SU-DHL-6 (cell line): ENCODE measurements around the gene SLC8A1.

Experiments
- H2AFZ ChIP-seq: fragments of 200-600 bp; sonication (generic); 2 replicates; pipeline ENCODE4 v1.6.1; 2014; ENCODE audit warnings: low read depth, mild to moderate bottlenecking, moderate library complexity, mixed read lengths, antibody characterized with exemption, low read length; ENCODE audit not compliant: severe bottlenecking
- H3F3A ChIP-seq: fragments of 200-600 bp; shearing (Covaris generic); 2 replicates; pipeline ENCODE4 v1.6.0; 2016; ENCODE audit warnings: antibody characterized with exemption, mild to moderate bottlenecking; ENCODE audit not compliant: insufficient read depth
- H3K27ac ChIP-seq: fragments of 200-600 bp; sonication (generic); 2 replicates; pipeline ENCODE4 v1.5.1; 2016; ENCODE audit warnings: low read depth, mild to moderate bottlenecking, low read length, moderate library complexity, mixed read lengths
- H3K27me3 ChIP-seq: fragments of 200-600 bp; sonication (generic), shearing (Covaris generic); 2 replicates; pipeline ENCODE4 v1.6.0; 2014; ENCODE audit warnings: mild to moderate bottlenecking, low read length
- H3K36me3 ChIP-seq: fragments of 200-600 bp; sonication (generic); 2 replicates; pipeline ENCODE4 v1.6.1; 2014; ENCODE audit warnings: mild to moderate bottlenecking, low read length, mixed read lengths
- H3K4me2 ChIP-seq: fragments of 300-600, 200-600 bp; shearing (Covaris generic), sonication (generic); 2 replicates; pipeline ENCODE4 v1.6.0; 2014; ENCODE audit warnings: low read length, low read depth, mild to moderate bottlenecking; ENCODE audit not compliant: poor library complexity, severe bottlenecking
- H3K4me3 ChIP-seq: fragments of 200-600 bp; sonication (generic); 2 replicates; pipeline ENCODE4 v1.5.1; 2014; ENCODE audit warnings: antibody characterized with exemption, low read length, mild to moderate bottlenecking, mixed read lengths; ENCODE audit not compliant: insufficient read depth, poor library complexity, severe bottlenecking
- H3K79me2 ChIP-seq: fragments of 200-600 bp; sonication (generic); 2 replicates; pipeline ENCODE4 v1.6.1; 2014; ENCODE audit warnings: mild to moderate bottlenecking, low read length, moderate library complexity; ENCODE audit not compliant: insufficient read depth
- H3K9ac ChIP-seq: fragments of 200-600 bp; sonication (generic); 2 replicates; pipeline ENCODE4 v1.7.0; 2014; ENCODE audit warnings: mild to moderate bottlenecking, low read length
- H3K9me2 ChIP-seq: fragments of 200-600 bp; sonication (generic); replicated peaks from 2 replicates; pipeline ENCODE4 v1.6.1; 2014; ENCODE audit warnings: low read length; ENCODE audit not compliant: insufficient read depth
- H3K9me3 ChIP-seq: fragments of 200-600 bp; sonication (generic); 2 replicates; pipeline ENCODE4 v1.6.1; 2014; ENCODE audit warnings: low read length, mixed read lengths; ENCODE audit not compliant: insufficient read depth
- H4K20me1 ChIP-seq: fragments of 200-600 bp; sonication (generic); 2 replicates; pipeline ENCODE4 v1.6.1; 2014; ENCODE audit warnings: low read depth, mild to moderate bottlenecking, antibody characterized with exemption, low read length, moderate library complexity, mixed read lengths
- CTCF ChIP-seq: fragments of 200-600 bp; sonication (generic); IDR thresholded peaks from one replicate; pipeline ENCODE4 v1.5.1; 2017; ENCODE audit warnings: antibody characterized with exemption, mild to moderate bottlenecking, low read length, moderate library complexity; ENCODE audit not compliant: insufficient read depth, poor library complexity, severe bottlenecking
- EZH2phosphoT487 ChIP-seq: fragments of 200-600 bp; sonication (generic), shearing (Covaris generic); conservative IDR thresholded peaks from 2 replicates; pipeline ENCODE4 v1.6.1; 2018; ENCODE audit warnings: mild to moderate bottlenecking, antibody characterized with exemption, low read length, moderate library complexity, mixed read lengths

SLC8A1 gene

GRCh38 chr2:40394031-40394430 is 57.9 kb downstream of the SLC8A1 start:
- Histone ChIP-seq H3K4me2 (no peak overlapping the region), H3K27ac (no peak overlapping the region), H3K9me2 (no peaks in the 10 kb centered on the region), H3K9ac (no peak overlapping the region), H4K20me1 (no peaks in the 10 kb centered on the region), H3K79me2 (no peaks in the 10 kb centered on the region), H3K36me3 (no peaks in the 10 kb centered on the region), H2AFZ (no peak overlapping the region), H3F3A (no peaks in the 10 kb centered on the region), H3K9me3 (no peaks in the 10 kb centered on the region), H3K27me3 (no peaks in the 10 kb centered on the region), H3K4me3 (no peak overlapping the region)
- TF ChIP-seq EZH2phosphoT487 = no peak
- no peak for TF ChIP-seq CTCF

GRCh38 chr2:40388161-40388560 is 63.7 kb downstream of the SLC8A1 start:
- Histone ChIP-seq H3K9me3 (no peaks in the 10 kb centered on the region), H3K36me3 (no peaks in the 10 kb centered on the region), H3K27ac (no peak overlapping the region), H3K9ac (no peak overlapping the region), H3K27me3 (no peaks in the 10 kb centered on the region), H3K79me2 (no peaks in the 10 kb centered on the region), H3K4me3 (no peak overlapping the region), H4K20me1 (no peaks in the 10 kb centered on the region), H3F3A (no peaks in the 10 kb centered on the region), H3K9me2 (no peaks in the 10 kb centered on the region), H3K4me2 (no peak overlapping the region), H2AFZ (no peak overlapping the region)
- TF ChIP-seq CTCF = no peak
- TF ChIP-seq EZH2phosphoT487 = no peak

GRCh38 chr2:40386177-40386576 is 65.7 kb downstream of the SLC8A1 start:
- no peak overlapping the region for H2AFZ ChIP-seq
- H3K4me3 ChIP-seq = no peak overlapping the region
- no peak overlapping the region for H3K27ac ChIP-seq
- no peaks in the 10 kb centered on the region for H3K27me3 ChIP-seq
- no peaks in the 10 kb centered on the region for H3F3A ChIP-seq
- H3K79me2 ChIP-seq = no peaks in the 10 kb centered on the region
- no peaks in the 10 kb centered on the region for H4K20me1 ChIP-seq
- peaks cover 7% of the 10 kb centered on the region; the same call in 1 of the 2 replicates for H3K9me3 ChIP-seq
- H3K9me2 ChIP-seq = no peaks in the 10 kb centered on the region
- no peaks in the 10 kb centered on the region for H3K36me3 ChIP-seq
- H3K4me2 ChIP-seq = no peak overlapping the region
- no peak overlapping the region for H3K9ac ChIP-seq
- TF ChIP-seq EZH2phosphoT487 = no peak
- no peak for TF ChIP-seq CTCF

GRCh38 chr2:40384714-40385113 is 67.2 kb downstream of the SLC8A1 start:
- Histone ChIP-seq H3K9ac (no peak overlapping the region), H2AFZ (no peak overlapping the region), H3K36me3 (no peaks in the 10 kb centered on the region), H3K9me3 (peaks cover 9% of the 10 kb centered on the region; the same call in 1 of the 2 replicates), H3K4me3 (no peak overlapping the region), H3K27me3 (no peaks in the 10 kb centered on the region), H3K27ac (no peak overlapping the region), H4K20me1 (no peaks in the 10 kb centered on the region), H3F3A (no peaks in the 10 kb centered on the region), H3K4me2 (no peak overlapping the region), H3K79me2 (no peaks in the 10 kb centered on the region), H3K9me2 (no peaks in the 10 kb centered on the region)
- TF ChIP-seq CTCF (no peak), EZH2phosphoT487 (no peak)
